ENCODE measurements around the gene ICAM2.

Gene ICAM2

DNA sequence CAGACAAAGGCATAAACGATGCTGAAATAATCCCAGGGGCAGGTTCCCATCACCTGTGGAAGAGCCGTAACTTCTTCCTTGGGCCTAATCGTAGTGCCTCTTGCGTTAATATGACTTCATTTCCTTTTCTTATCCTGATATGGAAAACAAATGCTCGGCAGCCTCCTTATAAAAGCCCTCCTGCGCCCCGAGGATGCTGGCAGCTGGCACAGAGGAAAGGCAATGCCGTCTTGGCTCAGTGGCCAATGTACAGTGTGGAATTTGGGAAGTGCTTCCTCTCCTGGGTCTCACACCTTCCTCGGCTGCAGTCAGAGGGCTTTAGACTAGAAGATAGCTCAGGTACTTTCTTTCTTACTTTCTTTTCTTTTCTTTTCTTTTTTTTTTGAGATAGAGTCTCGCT lies 51.2 kb downstream of the ICAM2 start:
- DNase-seq = no peak

DNA sequence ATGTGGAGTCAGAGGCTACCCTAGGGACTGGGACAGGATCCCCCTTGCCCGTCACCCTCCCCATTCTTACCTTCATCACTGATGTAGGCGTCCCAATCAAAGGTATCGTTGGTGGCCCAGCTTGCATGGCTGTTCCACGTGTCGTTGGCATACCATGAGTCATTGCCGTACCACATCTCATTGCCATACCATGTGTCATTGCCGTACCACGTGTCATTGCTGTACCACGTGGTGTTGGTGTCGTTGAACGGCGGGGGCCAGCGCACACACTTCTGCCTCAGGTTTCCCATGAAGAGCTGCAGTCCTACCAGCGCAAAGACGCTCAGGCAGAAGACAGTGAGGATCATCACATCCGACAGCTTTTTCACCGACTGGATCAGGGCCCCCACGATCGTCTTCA lies 52.5 kb downstream of the ICAM2 start:
- no peak for DNase-seq

DNA sequence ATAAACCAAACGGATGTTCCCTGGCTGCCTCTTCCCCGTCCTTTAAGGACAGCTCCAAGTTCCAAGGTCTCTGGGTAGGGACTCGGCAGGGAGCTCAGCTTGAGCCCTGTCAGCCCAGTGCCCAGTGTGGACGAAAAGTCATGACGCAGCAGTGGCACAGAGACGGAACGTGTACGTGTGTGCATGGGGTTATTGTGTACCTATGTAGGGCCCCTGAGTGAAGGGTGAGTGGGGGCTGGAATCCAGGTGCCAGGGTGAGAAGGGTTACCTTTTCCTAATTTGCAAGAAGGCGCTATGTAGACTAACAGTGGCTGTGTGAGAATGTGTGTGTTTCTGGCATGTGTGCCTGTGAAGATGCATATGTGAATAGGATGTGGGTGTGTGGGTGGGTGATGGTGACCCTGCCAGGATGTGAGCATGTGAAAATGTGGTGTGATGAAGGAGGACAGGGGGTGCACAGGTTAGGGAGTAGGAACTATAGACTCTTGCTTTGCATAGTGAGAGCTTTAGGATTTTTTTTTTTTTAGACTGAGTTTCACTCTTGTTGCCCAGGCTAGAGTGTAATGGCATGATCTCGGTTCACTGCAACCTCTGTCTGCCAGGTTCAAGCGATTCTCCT lies 53.7 kb downstream of the ICAM2 start:
- DNase-seq = no peak

DNA sequence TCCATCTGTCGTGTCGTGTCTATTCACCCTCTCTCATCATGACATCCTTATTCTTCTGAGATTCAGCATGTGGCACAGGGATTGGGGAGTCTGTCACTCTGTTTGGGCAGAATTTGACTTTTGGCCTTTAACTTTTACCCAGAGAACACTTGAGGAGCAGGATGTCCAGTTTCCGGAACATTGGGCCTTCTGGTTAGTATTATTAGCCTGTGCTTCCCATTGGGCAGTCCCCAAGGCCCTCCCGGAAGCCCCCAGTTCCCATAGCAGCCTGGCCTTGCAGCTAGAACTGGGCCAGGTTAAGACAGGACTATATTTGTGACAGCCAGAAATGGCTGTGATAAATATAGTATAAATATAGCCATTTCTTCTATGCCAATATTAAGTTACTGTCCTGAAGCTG lies 57.3 kb downstream of the ICAM2 start:
- no peak for DNase-seq

DNA sequence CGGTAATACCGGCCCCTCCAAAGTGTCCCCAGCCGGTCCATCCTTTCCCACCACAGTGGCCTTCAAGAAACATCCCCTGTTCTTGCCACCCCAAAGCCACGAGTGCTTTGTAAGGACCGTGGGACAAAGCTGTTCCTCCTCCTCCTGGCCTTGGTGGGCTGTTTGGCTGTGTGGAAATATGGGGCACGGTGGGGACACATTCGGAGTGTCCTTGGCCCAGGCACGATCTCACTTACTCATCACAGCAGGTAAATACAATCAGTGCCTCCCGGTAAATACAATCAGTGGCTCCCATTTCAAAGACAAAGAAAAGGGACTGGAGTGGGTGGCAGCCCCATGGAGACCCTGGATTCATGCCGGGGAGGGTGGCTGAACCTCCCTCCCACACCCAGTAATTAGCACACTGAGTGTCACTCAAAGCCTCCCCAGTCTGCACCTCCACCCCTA lies 58.1 kb downstream of the ICAM2 start:
- no peak for DNase-seq

DNA sequence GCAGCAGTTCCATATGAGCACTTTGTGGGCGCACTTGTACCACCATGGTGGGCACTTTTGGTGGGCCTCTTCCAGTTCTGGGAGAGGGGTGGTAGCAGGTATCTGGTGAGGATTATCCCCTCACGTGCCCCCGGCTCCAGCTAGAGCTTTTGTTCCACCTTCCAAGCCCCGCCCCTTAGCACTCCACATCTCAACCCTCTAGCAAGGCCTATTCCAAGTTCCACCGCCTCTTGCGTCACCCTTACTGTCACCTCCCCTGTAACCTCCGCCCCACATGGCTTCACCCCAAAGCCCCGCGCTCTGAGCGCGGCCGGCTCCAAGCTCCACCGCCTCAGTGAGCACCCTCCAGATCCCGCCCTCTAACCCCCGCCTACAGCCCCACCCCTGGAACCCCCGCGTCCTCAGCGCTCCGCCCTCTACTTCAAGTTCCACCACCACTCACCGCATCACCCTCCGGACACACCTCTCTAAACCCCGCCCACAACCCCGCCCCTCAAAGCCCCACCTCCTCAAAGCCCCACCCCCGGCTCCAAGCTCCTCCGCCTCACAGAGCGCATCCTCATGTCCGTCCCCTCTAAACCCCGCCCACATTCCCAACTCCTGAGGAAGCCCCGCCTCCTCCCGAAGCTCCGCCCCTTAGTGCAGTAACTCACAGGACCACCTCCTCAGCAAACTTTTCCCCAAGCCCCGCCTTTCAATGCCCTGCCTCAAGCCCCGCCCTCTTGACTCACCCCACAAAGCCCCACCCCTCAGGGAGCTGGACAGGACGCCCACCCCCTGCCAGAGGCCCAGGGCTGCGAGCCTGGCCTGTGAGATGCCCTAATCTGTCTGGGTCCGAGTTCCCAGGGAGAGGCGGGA lies 58.8 kb downstream of the ICAM2 start:
- peak; percentile 38 for DNase-seq

DNA sequence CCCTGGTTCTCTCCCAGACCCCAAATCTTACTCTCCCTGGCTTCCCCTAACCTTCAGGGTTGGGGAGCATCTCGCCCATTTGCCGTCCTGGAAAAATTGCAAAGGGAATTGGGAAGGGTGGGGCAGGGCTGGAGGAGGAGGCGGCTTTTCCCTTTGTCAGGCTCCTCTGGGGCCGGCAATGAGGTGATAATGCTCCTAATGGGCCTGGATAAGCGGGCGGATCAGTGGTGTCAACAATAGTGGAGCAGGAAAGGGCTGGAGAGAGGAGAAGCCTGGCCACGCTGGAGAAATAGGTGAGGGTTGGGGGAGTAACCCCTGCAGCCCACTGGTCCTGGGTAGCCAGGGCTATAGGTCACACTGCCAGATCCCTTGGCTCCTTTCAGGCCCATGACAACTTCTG lies 60.0 kb downstream of the ICAM2 start:
- DNase-seq = no peak

DNA sequence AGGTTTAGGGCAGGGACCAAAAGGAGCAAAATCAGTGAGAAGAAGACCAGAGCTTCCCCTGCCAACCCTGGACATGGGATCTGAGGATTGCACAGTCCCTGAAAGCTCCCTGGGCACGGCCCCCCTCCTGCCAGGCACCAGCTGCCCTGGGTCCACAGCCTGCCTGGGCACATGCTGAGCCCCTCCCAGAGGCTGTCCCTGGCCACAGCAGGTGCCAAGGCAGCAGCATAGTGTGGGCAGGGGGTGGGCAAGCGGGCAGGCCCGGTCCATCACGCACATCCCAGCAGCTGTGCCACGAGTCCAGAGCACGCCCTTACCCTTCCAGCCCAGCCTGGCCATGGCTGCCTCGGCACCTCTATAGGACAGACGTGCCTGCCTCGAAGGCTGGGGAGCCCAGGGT lies 60.4 kb downstream of the ICAM2 start:
- no peak for DNase-seq

DNA sequence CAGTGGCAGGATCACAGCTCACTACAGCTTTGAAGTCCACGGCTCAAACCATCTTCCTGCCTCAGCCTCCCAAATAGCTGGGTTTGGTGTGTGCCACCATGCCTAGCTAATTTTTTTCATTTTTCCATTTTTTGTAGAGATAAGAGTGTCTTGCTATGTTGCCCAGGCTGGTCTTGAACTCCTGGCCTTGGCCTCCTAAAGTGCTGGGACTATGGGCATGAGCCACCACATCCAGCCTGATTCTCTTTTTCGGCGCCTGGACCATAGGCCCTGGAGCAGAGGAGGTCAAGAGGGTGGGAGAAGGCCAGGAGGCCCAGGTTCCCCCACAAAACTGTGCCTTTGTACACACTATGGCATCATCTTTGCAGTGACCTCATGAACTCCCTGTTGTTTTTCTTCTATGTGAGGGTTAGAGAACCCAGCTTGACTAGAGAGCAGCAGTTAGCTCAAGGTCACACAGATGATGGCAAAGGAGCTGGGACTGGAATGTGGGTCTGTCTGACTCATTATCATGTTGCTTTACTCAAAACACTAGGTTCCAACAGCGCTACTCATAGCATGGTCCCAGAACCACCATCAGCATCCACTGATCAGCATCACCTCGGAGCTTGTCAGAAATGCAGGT lies 64.0 kb downstream of the ICAM2 start:
- no peak for DNase-seq

DNA sequence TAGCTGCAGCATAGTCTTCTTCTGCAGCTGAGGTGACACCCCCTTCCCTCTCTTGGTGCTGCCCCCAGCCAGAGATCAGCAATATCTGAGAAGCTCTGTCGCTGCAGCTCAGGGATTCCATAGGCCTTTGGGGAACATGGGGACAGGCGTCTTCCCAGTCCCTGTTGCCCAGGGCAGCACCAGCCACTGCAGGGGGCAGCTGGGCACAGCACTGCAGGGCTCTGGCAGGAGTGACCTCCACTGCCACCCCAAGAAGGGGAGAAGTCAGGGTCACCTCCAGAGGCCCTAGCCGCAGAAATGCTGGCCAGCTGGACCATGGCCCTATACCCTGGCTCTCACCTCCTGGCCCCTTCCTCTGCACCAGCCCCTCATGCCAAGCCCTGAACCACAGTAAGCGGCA lies 64.6 kb downstream of the ICAM2 start:
- DNase-seq = no peak

DNA sequence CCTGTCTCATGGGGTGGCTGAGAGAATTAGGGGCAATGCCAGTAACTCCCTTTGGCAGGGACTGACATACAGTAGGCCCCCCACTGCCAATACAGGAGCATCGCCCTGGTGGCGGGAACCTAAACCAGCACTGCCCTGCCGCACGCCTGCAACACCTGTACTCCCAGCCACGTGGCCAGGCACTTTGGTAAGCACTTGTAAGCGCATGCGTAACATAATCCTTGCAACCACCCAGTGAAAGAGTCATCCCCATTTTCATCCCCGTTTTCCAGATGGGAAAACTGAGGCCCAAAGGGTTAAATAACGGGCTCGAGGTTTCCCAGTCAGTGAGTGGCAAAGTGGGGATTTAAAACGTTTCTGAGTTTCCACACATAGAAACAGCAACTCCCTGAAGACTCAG lies 65.2 kb downstream of the ICAM2 start:
- no peak for DNase-seq

DNA sequence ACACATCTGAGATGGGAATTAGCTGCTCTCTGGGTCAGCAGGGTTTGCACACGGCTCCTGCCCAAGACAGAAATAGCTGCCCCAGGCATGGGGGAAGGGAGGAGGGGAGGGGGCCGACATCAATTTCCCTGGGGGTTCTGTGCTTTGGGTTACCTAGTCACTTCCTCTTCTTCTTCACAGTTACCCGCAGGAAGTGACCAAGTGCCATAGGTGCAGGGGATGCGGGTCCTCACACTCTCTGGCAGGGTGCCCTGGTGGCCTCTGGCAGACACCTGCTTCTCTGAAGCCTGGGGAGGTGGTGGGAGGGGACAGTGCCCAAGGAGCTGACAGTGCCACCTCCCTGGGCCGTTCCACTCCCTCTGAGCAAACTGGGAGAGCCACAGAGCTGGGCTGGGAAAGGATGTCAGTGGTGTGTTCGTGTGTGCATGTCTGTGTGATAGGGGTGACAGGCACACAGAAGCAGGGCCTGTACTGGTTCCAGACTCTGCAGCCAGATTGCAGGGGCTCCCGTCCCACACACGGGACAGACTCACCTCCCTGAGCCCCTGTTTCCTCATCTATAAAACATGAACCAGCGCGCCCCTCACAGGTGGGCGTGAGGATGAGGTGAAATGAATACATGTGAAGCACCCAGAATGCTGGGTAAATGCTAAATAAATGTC lies 65.9 kb downstream of the ICAM2 start:
- no peak for DNase-seq
